K562 (cell line): ENCODE measurements around the gene TAS1R3. TPM values are rescaled to one million over a fixed set of nuclear protein-coding genes. Genes with fewer than 3 reads are reported as not detected.

Experiments used
- AFF1 ChIP-seq, 2 experiments: fragments of 450-650 bp; IDR thresholded peaks; 2 replicates each; pipeline ENCODE4 v1.6.1; 2018; ENCODE audit warnings: mild to moderate bottlenecking in 2 of 2, low read depth in 1 of 2; ENCODE audit not compliant: partially characterized antibody in 2 of 2
- CREB3 ChIP-seq: fragments of 450-650 bp; conservative IDR thresholded peaks from 2 replicates; pipeline ENCODE4 v1.6.1; 2016; ENCODE audit warnings: missing genetic modification characterization, low read depth, mild to moderate bottlenecking, missing compliant biosample characterization, moderate library complexity
- ZNF444 ChIP-seq: fragments of 250-450 bp; sonication (Bioruptor Pico); IDR thresholded peaks from 2 replicates; pipeline ENCODE4 v1.4.0; 2020; ENCODE audit warnings: mild to moderate bottlenecking, moderate library complexity
- polyA plus RNA-seq, 8 experiments: library from polyadenylated mRNA; depleted of rRNA in 4 of 8; stranded (reverse) in 5 of 8; unstranded in 3 of 8; fragments of >200 nt; fragmentation: Nextera tagmentation in 2 of 8; fragmentation: Illumina TruSeq in 1 of 8; extraction: Ambion mirVana in 2 of 8; extraction: Trizol in 1 of 8; gene quantifications; 2 replicates each; pipeline versions ENCODE4 v1.2.1 to v1.2.3, GENCODE V29; 2011 to 2014; ENCODE audit warnings: inconsistent platforms in 1 of 8, missing spikeins in 1 of 8
- total RNA-seq, 7 experiments: library from RNA; depleted of rRNA in 6 of 7; stranded (reverse); fragments of >200 nt in 6 of 7; fragmentation: Illumina TruSeq in 2 of 7; extraction: Trizol in 2 of 7; gene quantifications; 2 replicates each; pipeline versions ENCODE4 v1.2.1 to v1.2.3, GENCODE V29; 2011 to 2021; ENCODE audit warnings: low replicate concordance in 1 of 7
- TF ChIP-seq, protein P1 (sequence below), 2 experiments: fragments of 450-650 bp; formaldehyde crosslinking in 1 of 2; IDR thresholded peaks; 2 replicates each; pipeline versions ENCODE4 v1.4.0 to v1.6.1; 2014 to 2020; ENCODE audit warnings: mild to moderate bottlenecking in 2 of 2, borderline replicate concordance in 1 of 2, low read depth in 1 of 2
- TF ChIP-seq, protein P2 (sequence below): sonication (generic); formaldehyde crosslinking; IDR thresholded peaks from 2 replicates; pipeline ENCODE4 v1.8.0; 2023; ENCODE audit warnings: missing genetic modification reagents, mild to moderate bottlenecking, borderline replicate concordance

Gene TAS1R3
- total and polyA plus RNA-seq, 9 of the 15 experiments (the other 6 are each of a cell fraction or from before 2014, with no cell fraction given), result 0.07 to 0.13 TPM; not detected in 7

- TF ChIP-seq AFF1 (IDR thresholded peaks at IDR 0.05; ENCODE audit: low read depth in 1 of 2, partially characterized antibody in 2 of 2), result peak in 1 of 2 experiments; percentile 98
- TF ChIP-seq, protein P1, sequence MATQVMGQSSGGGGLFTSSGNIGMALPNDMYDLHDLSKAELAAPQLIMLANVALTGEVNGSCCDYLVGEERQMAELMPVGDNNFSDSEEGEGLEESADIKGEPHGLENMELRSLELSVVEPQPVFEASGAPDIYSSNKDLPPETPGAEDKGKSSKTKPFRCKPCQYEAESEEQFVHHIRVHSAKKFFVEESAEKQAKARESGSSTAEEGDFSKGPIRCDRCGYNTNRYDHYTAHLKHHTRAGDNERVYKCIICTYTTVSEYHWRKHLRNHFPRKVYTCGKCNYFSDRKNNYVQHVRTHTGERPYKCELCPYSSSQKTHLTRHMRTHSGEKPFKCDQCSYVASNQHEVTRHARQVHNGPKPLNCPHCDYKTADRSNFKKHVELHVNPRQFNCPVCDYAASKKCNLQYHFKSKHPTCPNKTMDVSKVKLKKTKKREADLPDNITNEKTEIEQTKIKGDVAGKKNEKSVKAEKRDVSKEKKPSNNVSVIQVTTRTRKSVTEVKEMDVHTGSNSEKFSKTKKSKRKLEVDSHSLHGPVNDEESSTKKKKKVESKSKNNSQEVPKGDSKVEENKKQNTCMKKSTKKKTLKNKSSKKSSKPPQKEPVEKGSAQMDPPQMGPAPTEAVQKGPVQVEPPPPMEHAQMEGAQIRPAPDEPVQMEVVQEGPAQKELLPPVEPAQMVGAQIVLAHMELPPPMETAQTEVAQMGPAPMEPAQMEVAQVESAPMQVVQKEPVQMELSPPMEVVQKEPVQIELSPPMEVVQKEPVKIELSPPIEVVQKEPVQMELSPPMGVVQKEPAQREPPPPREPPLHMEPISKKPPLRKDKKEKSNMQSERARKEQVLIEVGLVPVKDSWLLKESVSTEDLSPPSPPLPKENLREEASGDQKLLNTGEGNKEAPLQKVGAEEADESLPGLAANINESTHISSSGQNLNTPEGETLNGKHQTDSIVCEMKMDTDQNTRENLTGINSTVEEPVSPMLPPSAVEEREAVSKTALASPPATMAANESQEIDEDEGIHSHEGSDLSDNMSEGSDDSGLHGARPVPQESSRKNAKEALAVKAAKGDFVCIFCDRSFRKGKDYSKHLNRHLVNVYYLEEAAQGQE (IDR thresholded peaks at IDR 0.05; ENCODE audit: borderline replicate concordance), result peak; percentile 99
- TF ChIP-seq, protein P1 (CRISPR knock-in tag; IDR thresholded peaks at IDR 0.05; ENCODE audit: low read depth), result peak; percentile 94
- TF ChIP-seq ZNF444, result no peak
- TF ChIP-seq, protein P2, sequence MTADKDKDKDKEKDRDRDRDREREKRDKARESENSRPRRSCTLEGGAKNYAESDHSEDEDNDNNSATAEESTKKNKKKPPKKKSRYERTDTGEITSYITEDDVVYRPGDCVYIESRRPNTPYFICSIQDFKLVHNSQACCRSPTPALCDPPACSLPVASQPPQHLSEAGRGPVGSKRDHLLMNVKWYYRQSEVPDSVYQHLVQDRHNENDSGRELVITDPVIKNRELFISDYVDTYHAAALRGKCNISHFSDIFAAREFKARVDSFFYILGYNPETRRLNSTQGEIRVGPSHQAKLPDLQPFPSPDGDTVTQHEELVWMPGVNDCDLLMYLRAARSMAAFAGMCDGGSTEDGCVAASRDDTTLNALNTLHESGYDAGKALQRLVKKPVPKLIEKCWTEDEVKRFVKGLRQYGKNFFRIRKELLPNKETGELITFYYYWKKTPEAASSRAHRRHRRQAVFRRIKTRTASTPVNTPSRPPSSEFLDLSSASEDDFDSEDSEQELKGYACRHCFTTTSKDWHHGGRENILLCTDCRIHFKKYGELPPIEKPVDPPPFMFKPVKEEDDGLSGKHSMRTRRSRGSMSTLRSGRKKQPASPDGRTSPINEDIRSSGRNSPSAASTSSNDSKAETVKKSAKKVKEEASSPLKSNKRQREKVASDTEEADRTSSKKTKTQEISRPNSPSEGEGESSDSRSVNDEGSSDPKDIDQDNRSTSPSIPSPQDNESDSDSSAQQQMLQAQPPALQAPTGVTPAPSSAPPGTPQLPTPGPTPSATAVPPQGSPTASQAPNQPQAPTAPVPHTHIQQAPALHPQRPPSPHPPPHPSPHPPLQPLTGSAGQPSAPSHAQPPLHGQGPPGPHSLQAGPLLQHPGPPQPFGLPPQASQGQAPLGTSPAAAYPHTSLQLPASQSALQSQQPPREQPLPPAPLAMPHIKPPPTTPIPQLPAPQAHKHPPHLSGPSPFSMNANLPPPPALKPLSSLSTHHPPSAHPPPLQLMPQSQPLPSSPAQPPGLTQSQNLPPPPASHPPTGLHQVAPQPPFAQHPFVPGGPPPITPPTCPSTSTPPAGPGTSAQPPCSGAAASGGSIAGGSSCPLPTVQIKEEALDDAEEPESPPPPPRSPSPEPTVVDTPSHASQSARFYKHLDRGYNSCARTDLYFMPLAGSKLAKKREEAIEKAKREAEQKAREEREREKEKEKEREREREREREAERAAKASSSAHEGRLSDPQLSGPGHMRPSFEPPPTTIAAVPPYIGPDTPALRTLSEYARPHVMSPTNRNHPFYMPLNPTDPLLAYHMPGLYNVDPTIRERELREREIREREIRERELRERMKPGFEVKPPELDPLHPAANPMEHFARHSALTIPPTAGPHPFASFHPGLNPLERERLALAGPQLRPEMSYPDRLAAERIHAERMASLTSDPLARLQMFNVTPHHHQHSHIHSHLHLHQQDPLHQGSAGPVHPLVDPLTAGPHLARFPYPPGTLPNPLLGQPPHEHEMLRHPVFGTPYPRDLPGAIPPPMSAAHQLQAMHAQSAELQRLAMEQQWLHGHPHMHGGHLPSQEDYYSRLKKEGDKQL, result no peak
- TF ChIP-seq CREB3, result no peak
Measured at GRCh38 chr1:1334835-1335234, 3.8 kb downstream of the TAS1R3 start (continued).
